Lung microvascular endothelial cell (primary cell): Measurements from ENCODE around the gene NUP188. TPM values are rescaled to one million over a fixed set of nuclear protein-coding genes. Genes with fewer than 3 reads are reported as not detected.

ENCODE experiments used
- DNase-seq, 2 donors: peaks; one replicate each; pipeline versions ENCODE4 v3.0.0 to v3.0.0-alpha.2; 2010; ENCODE audit warnings: low read depth in 2 of 2
- total RNA-seq: library from RNA; depleted of rRNA; stranded (reverse); fragments of >200 nt; gene quantifications from 2 replicates; pipeline ENCODE4 v1.2.1, GENCODE V29; 2014

The NUP188 gene
- total RNA-seq, 1 donor from 2014 or later, result 40.1 TPM

- no peak for DNase-seq
Measured at GRCh38 chr9:129007035-129007765, 59.7 kb downstream of the NUP188 start.

DNA sequence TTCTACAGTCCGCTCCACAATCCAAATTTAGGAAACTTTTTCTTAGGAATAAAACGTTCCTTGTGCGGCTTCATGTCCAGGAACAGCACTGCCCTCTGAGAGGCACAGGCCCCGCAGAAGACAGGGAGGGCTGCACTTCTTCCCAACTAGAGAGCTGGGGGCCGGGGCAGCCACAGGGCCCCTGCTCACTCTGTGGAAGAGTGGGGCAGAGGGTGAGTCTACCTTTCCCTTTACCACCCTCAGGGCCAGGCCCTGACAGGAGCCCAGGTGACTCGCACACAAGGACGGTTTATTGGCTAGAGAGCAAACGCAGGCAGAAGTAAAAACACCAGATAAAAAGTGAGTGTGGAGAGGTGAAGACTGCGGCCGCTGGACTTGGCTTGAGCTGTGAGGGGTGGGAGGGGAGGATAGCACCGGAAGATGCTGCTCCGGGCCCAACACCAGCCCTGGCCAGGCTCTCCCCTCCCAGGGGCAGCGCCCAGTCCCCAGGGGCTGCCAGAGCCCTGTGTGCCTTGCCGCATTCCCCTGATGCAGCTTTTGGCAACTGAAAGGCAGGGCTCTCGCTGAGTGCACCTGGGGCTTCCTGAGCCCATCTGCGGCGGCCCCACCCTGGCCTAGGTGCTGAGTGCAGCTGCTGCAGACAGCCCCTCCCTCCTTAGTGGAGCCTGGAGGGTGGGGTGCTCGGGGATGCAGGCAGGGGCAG lies 60.4 kb downstream of the NUP188 start:
- DNase-seq, result no peak

GRCh38 chr9:129008469-129008965 lies 61.0 kb downstream of the NUP188 start:
- no peak for DNase-seq

GRCh38 chr9:129008986-129009583 lies 61.6 kb downstream of the NUP188 start:
- DNase-seq, result no peak

GRCh38 chr9:129009584-129010141 lies 62.2 kb downstream of the NUP188 start:
- no peak for DNase-seq

DNA sequence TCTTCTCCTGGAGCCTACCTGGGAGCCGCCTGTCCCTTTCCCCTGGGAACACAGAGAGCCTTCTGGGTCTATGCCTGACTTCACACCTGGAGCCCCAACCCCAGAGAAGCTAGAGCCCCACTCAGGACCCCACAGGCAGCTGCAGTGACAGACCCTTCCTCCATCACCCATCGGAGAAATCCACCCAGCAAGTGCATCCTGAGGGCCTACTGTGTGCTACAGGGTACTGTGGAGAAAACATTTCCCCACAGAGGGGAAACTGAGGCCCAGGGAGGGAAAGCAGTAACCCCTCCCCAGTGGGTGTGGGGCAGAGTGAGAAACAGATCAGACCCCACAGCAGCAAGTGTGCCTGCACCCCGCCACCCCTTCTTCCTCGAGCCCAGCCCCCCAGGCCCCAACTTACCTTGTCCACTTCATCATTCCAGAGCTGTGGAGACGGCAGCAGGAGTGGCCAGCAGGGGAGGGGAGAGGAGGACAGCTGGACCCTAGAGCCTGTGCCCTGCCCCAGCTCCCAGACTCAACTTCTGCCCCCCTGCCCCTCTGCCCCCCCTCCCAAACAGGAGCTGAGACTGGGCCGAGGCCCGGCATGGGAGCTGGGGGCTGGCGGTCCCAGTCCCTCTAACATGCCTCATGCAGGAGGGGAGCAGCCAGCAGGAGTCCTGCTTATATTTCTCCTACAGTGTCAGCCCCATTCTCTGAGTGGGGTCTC lies 62.9 kb downstream of the NUP188 start:
- DNase-seq, result no peak

DNA sequence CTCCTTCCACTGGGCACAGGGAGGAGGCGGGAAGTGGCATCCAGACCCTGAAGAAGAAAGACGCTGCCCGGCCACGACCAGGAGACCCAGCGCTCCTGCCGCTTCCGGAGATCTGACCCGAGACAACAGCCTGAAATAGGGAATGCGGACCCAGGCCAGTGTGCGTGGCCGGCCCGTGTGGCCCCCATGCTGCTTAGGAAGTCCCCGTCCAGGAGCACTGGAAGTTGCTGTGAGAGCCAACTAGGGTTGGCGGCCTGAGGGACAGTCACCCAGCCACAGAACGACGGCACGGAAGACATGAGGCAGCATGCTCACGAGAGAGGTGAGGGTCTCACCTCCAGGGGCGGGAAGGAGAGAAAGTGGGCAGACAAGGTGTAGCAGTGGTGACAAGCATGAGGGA lies 63.7 kb downstream of the NUP188 start:
- DNase-seq, result no peak

GRCh38 chr9:129011761-129012181 lies 64.3 kb downstream of the NUP188 start:
- DNase-seq, result no peak

- DNase-seq, result no peak
Measured at GRCh38 chr9:129012343-129012742, 64.8 kb downstream of the NUP188 start.

DNA sequence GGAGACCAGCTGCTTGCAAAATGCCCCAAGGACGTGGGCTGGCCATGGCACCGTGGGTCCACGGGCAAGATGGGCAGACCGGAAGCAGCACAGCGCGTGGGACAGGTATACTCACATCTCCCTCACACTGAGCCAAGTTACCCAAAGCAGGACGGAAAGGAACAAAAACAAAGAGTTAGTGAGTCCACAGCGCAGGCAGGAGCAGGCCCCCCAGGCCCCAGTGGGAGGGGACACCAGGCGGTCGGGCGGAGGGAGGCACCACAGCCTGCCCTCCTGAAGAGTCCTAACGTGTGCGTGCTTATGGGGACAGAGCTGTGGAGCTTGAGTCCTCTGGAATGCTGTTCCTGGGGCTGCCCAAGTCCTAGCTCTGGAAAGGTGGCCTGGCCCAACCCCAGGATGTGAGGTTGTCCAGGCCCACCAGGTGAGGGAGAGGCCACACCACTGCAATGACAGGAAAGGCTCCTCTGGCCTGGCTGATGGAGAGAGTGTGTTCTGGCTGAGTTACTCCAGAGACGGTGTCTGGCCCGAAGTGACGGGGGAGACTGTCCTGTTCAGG lies 65.5 kb downstream of the NUP188 start:
- DNase-seq, result no peak

DNA sequence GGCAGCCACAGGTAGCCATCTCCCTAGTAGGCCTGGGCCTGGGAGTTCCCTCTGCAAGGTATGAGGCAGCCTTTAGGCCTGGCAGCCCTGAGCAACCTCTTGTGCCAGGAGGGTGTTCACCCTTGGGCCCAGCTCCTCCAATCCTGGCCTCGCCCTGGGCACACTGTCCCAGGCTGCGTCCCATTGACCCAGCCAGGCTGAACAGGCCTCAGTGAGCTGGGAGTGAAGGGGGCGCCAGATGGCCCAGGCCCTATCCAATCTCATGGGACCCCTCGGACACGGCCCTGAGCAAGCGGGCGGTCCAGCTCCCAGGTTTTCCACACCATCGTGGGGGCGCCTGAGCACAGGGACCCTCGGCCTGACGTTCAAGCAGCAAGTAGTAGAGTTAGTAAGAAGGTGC lies 66.2 kb downstream of the NUP188 start:
- no peak for DNase-seq

DNA sequence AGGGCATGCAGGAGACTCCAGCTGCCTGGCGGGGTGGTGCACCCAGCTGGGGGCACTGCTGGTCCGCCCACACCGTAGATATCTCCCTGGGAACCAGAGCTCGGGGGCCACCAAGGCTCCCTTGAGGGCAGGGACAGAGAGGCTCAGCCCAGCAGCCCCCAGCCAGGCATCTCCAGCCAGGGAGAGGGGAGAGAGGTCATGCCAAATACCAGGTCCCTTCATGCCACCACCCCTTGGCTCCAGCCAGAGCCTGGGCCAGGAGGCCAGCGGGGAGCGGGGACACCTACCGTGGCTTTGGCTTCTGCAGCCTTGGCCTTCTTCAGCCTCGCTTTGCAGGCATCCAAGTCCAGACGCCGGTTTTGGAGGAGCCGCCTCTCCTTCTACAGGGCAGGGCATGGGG lies 66.6 kb downstream of the NUP188 start:
- DNase-seq, result no peak

GRCh38 chr9:129014608-129015007 lies 67.1 kb downstream of the NUP188 start:
- DNase-seq, result no peak

DNA sequence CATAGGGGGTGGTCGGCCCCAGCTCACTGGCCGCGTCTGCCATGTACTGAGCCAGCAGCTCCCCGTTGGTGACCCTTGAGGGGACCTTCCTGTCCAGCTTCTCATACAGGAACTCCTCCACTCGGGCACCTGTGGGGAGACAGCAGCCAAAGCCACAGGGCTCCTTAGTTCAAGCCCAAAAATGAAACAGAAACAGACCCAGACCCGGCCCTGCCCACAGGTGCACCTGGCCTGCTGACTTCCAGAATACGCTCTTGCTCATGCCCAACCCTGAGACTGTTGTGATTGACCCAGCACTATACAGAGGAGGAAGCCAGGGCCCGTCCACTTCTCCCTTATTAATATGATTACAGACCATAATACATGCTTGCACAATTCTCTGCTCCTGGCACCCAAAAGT lies 73.6 kb downstream of the NUP188 start:
- DNase-seq, result no peak

- DNase-seq, result no peak
Measured at GRCh38 chr9:129022037-129022436, 74.5 kb downstream of the NUP188 start.

DNA sequence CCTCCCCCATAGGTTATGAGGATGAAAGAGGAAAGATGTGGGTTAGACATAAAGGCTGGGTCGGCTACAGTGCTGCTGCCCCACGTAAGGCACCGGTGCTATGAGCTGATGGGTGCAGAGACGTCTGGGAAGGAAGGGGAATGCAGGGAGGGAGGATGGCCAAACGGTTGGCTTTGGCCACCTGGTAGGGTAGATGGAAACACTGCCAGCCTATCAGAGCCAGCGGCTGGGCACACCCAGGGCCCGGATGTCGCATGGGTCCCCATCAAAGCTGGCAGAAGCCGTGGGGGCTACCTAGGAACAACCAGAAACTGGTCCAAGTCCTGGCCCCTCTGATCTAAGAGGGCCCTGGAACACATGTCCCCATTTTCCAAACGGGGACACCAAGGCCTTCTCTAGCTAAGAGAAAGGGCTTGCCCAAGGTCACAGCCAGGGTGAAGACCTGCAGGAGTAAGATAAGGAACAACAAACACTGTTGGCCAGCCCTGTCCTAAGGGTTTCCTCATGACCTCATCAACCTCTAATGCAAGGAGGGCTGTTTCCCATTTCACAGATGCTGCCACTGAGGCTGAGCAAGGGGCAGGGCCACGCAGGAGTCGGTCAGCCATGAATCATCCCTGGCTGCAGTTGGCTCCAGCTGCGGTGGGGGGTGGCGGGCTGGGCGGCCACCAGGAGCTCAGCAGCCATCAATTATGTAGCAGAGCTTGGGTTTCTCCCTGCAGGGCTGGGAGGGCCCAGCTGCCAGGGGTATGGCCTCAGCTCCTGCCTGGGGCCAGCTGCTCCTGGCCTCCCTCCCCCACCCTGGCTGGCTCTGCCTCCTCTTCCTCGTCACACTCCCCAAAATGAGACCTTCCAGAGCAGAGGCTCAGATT lies 75.8 kb downstream of the NUP188 start:
- peak in 1 of 2 donors; percentile 46 for DNase-seq

DNA sequence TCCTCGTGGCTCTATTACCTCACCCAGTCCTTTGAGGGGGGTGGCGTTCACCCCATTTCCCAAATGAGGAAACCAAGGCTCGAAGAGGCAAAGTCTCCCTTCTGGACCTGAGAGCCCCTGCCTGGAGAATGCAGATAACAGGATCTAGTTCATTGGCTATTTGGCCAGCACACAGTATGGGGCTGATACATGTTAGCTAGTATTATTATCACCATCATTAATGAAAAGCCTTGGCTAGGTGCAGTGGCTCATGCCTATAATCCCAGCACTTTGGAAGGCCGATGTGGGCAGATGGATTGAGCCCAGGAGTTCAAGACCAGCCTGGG lies 76.4 kb downstream of the NUP188 start:
- no peak for DNase-seq

DNA sequence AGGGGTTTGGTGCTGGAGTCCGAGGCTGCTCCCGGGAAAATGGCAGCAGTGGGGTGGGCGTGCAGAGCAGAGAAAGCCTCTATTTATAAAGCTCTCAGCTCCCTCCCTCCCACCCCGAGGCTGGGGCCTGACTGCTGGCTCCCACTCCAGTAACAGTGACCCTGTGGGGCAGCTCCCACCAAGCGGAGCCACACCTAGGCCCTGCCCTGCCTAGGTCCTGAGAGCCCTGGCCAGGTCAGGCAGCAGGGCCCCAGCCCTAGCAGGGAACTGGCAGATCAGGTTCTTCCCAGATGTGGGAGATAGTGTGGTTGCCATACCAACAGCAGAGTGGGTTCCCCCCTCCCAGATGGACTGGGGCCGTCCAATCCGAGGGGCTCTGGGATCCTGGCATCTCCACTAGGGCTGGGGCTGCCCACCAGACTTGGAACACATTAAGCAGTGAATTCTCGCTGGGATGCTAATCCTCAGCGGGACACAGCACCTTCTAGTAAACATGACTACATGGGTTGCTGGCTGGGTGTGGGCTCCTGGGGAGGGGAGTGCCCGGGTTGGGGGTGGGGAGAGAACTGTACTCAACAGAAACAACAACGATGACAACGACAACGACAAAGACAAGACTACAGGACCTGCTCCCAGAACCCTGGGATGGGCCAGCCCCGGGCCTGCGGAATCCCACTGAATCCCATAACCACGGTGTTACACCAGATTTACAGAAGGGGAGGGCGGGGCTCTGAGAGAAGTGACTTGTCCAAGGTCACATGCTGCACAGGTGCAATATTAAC lies 79.1 kb downstream of the NUP188 start:
- DNase-seq, result peak in 1 of 2 donors; percentile 20

GRCh38 chr9:129027224-129027684 lies 79.8 kb downstream of the NUP188 start:
- no peak for DNase-seq
